B cell (primary cell): Measurements from ENCODE around the gene KAZN. TPM values are rescaled to one million over a fixed set of nuclear protein-coding genes. Genes with fewer than 3 reads are reported as not detected.

Source experiments
- ATAC-seq: fragments of 200-7000 bp; cut with Tn5 transposase; one replicate; pipeline ENCODE4 v1.10.0; 2021; ENCODE audit warnings: low read depth, mild to moderate bottlenecking, moderate number of reproducible peaks, moderate library complexity
- CTCF ChIA-PET: fragments of 350-600 bp; sonication (Branson Sonifier 250); formaldehyde crosslinking; loops from one replicate; lab custom pipeline; 2021; ENCODE audit warnings: antibody characterized with exemption, inconsistent platforms; lab: Charles Lee
- POLR2A ChIA-PET: fragments of 350-600 bp; sonication (Branson Sonifier 250); formaldehyde crosslinking; loops from one replicate; lab custom pipeline; 2021; ENCODE audit warnings: antibody characterized with exemption; lab: Charles Lee
- DNase-seq: peaks from one replicate; pipeline ENCODE4 v3.0.0; 2013
- H2AFZ ChIP-seq: 2 replicates; pipeline ENCODE4 v1.6.1; 2012; ENCODE audit warnings: mild to moderate bottlenecking, low read depth, low read length; ENCODE audit not compliant: insufficient read depth, poor library complexity, severe bottlenecking
- H3K27ac ChIP-seq, 2 donors: 1 replicate in 1 of 2; 2 replicates in 1 of 2; pipeline ENCODE4 v1.5.1; 2012 to 2013; ENCODE audit warnings: low read length in 2 of 2, mild to moderate bottlenecking in 2 of 2, moderate library complexity in 1 of 2
- H3K27me3 ChIP-seq, 4 experiments: fragments of 200-600 bp in 1 of 4; sonication (generic) in 1 of 4; replicated peaks in 1 of 4; 1 replicate in 2 of 4; 2 replicates in 2 of 4; pipeline versions ENCODE4 v1.6.1 to v1.7.0; 2013 to 2016; ENCODE audit warnings: low read length in 3 of 4, mild to moderate bottlenecking in 2 of 4, mixed read lengths in 1 of 4, moderate library complexity in 1 of 4; ENCODE audit not compliant: insufficient read depth in 4 of 4, control insufficient read depth in 3 of 4; ENCODE audit errors: control extremely low read depth in 1 of 4
- H3K36me3 ChIP-seq, 2 experiments: replicated peaks in 1 of 2; 1 replicate in 1 of 2; 2 replicates in 1 of 2; pipeline versions ENCODE4 v1.6.1 to v1.7.1; 2013; ENCODE audit warnings: low read length in 1 of 2; ENCODE audit not compliant: insufficient read depth in 2 of 2, control insufficient read depth in 1 of 2; ENCODE audit errors: control extremely low read depth in 1 of 2, extremely low read depth in 1 of 2
- H3K4me1 ChIP-seq, 2 donors: fragments of 200-600 bp in 1 of 2; sonication (generic) in 1 of 2; 1 replicate in 1 of 2; 2 replicates in 1 of 2; pipeline versions ENCODE4 v1.5.1 to v1.6.1; 2013 to 2017; ENCODE audit warnings: low read length in 2 of 2; ENCODE audit not compliant: control insufficient read depth in 2 of 2, insufficient read depth in 2 of 2
- H3K4me2 ChIP-seq: replicated peaks from 2 replicates; pipeline ENCODE3; 2012; ENCODE audit warnings: mild to moderate bottlenecking, low read depth, low read length; ENCODE audit not compliant: poor library complexity, severe bottlenecking
- H3K4me3 ChIP-seq, 5 experiments: fragments of 200-600 bp in 1 of 5; sonication (generic) in 1 of 5; 1 replicate in 3 of 5; 2 replicates in 2 of 5; pipeline versions ENCODE4 v1.5.1 to v1.7.0; 2011 to 2016; ENCODE audit warnings: low read length in 4 of 5, mild to moderate bottlenecking in 4 of 5, low read depth in 2 of 5, control low read depth in 1 of 5, moderate library complexity in 1 of 5; ENCODE audit not compliant: insufficient read depth in 1 of 5; ENCODE audit errors: control extremely low read depth in 1 of 5, extremely low read depth in 1 of 5
- H3K79me2 ChIP-seq: fragments of 200-600 bp; sonication (generic); one replicate; pipeline ENCODE4 v1.6.0; 2016; ENCODE audit warnings: low read length; ENCODE audit not compliant: control insufficient read depth, insufficient read depth
- H3K9ac ChIP-seq: fragments of 200-600 bp; sonication (generic); 2 replicates; pipeline ENCODE4 v1.6.1; 2017; ENCODE audit warnings: mild to moderate bottlenecking, low read length, moderate library complexity
- H3K9me3 ChIP-seq, 3 donors: one replicate each; pipeline versions ENCODE4 v1.6.1 to v1.7.1; 2013; ENCODE audit warnings: low read length in 2 of 3; ENCODE audit not compliant: control insufficient read depth in 2 of 3, insufficient read depth in 1 of 3; ENCODE audit errors: control extremely low read depth in 1 of 3
- H4K20me1 ChIP-seq: 2 replicates; pipeline ENCODE4 v1.6.0; 2012; ENCODE audit warnings: mild to moderate bottlenecking, low read length; ENCODE audit not compliant: insufficient read depth, control insufficient read depth, poor library complexity, severe bottlenecking
- H3K27ac Mint-ChIP-seq: one replicate; pipeline ENCODE4 v1.8.0; 2021; ENCODE audit warnings: mixed read lengths
- H3K27me3 Mint-ChIP-seq: one replicate; pipeline ENCODE4 v1.8.0; 2021; ENCODE audit warnings: mixed read lengths
- H3K4me1 Mint-ChIP-seq: one replicate; pipeline ENCODE4 v1.8.0; 2021; ENCODE audit warnings: mixed read lengths
- H3K4me3 Mint-ChIP-seq: one replicate; pipeline ENCODE4 v1.8.0; 2021; ENCODE audit warnings: mixed read lengths
- H3K9me3 Mint-ChIP-seq: one replicate; pipeline ENCODE4 v1.8.0; 2022; ENCODE audit warnings: mixed read lengths; ENCODE audit not compliant: insufficient read depth
- EZH2 ChIP-seq: IDR thresholded peaks from 2 replicates; pipeline ENCODE4 v1.6.1; 2012; ENCODE audit warnings: borderline replicate concordance, low read depth, mild to moderate bottlenecking, moderate library complexity, low read length; ENCODE audit not compliant: insufficient read depth, poor library complexity, severe bottlenecking
- WGBS: methylation state at CpG from one replicate; pipeline ENCODE4 v1.1.5; 2013; ENCODE audit warnings: missing lambda C conversion rate; ENCODE audit not compliant: insufficient coverage; 5-methylcytosine and 5-hydroxymethylcytosine counted together
- intact Hi-C: fragments of 100-400 bp; cut with micrococcal nuclease; formaldehyde crosslinking; loops from one replicate; pipeline ENCODE4 v1.10.0; 2022
- polyA plus RNA-seq: library from polyadenylated mRNA; depleted of rRNA; stranded (reverse); fragments of >200 nt; gene quantifications from 2 replicates; pipeline ENCODE4 v1.2.3, GENCODE V29; 2012
- total RNA-seq, 2 donors: library from RNA; stranded (reverse); fragments of 120-200 nt in 1 of 2; gene quantifications; 1 replicate in 1 of 2; 2 replicates in 1 of 2; pipeline versions ENCODE4 v1.2.3 to v1.2.4, GENCODE V29; 2013 to 2022
- TF ChIP-seq, protein P1 (sequence below): fragments of 200-600 bp; IDR thresholded peaks from one replicate; pipeline ENCODE4 v1.8.0; 2022; ENCODE audit warnings: antibody characterized with exemption, mild to moderate bottlenecking

The KAZN gene
- total and polyA plus RNA-seq, 2 donors (not counting 1 experiment from before 2014, with no cell fraction given), result 0.13 to 0.39 TPM

DNA sequence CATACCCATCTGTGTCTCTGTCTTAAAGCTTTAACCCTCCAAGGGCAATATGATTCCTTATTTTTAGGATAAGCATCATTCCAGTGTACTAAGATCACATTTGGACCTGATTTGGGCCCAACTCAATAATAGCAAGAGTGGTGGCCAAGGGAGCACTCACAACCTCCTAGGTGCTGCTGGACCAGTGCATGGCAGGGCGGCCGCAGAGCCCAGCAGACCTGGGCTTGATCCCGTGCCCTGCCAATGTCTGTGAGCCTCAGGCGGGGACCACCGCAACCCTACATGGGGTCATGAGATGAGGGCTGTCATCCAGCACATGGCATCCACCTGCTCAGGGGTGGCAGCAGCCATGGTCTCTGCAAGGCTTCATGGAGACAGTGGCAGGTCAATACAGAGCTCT, 353.3 kb downstream of the KAZN start:
- TF ChIP-seq EZH2, result no peak
- TF ChIP-seq, protein P1, sequence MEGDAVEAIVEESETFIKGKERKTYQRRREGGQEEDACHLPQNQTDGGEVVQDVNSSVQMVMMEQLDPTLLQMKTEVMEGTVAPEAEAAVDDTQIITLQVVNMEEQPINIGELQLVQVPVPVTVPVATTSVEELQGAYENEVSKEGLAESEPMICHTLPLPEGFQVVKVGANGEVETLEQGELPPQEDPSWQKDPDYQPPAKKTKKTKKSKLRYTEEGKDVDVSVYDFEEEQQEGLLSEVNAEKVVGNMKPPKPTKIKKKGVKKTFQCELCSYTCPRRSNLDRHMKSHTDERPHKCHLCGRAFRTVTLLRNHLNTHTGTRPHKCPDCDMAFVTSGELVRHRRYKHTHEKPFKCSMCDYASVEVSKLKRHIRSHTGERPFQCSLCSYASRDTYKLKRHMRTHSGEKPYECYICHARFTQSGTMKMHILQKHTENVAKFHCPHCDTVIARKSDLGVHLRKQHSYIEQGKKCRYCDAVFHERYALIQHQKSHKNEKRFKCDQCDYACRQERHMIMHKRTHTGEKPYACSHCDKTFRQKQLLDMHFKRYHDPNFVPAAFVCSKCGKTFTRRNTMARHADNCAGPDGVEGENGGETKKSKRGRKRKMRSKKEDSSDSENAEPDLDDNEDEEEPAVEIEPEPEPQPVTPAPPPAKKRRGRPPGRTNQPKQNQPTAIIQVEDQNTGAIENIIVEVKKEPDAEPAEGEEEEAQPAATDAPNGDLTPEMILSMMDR, result no peak
- no peaks in the 10 kb centered on the region for H3K79me2 ChIP-seq
- Mint-ChIP-seq H3K27ac (no peak overlapping the region), H3K4me1 (no peaks in the 10 kb centered on the region), H3K4me3 (no peak overlapping the region), H3K27me3 (no peaks in the 10 kb centered on the region), H3K9me3 (no peaks in the 10 kb centered on the region)
- no peaks in the 10 kb centered on the region for H3K36me3 ChIP-seq
- POLR2A ChIA-PET, result no interaction called here
- H3K27ac ChIP-seq, result no peak overlapping the region
- H3K9ac ChIP-seq, result no peak overlapping the region
- H3K4me2 ChIP-seq, result no peak overlapping the region
- no peaks in the 10 kb centered on the region for H3K27me3 ChIP-seq
- intact Hi-C loops, result no loop called here
- no peak overlapping the region for H3K4me3 ChIP-seq
- no peaks in the 10 kb centered on the region for H3K4me1 ChIP-seq
- ATAC-seq, result no peak
- WGBS, result 93% methylated on average over 5 of the region's 5 CpGs
- H3K9me3 ChIP-seq, result peaks cover 0 to 10% (median 0%) of the 10 kb centered on the region in 3 donors
- H4K20me1 ChIP-seq, result no peaks in the 10 kb centered on the region
- DNase-seq, result no peak
- CTCF ChIA-PET, result no interaction called here
- no peak overlapping the region for H2AFZ ChIP-seq

DNA sequence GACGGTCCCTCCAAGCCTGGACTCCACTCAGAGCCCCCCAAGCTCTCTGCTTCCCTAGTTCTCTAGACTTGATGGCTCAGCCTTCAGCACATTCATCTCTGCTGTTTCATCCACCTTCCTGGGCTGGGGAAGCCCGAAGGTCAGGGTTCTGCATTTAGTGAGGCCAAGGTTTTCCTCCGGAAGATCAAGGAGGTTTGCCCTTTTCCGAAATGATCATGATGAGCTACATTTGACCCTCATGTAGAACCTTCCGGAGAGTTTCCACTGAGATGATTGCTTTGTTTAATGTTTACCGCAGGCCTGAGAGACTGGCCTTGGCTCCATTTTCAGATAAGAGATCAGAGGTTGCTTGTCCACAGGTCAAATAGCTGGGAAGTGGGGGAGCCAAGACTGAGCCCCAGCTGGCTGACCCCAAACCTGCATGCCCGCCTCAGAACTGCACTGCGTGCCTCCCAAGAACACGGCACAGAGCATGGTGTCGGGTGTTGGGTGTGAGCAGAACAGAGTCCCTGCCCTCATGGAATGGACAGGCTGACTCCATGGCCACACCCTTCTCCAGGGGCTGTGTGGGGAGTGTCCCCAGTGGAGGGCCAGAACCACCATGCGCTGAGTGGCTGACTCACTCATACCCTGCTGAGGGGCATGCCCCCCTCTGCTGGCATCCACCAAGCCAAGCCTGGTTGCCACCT, 354.3 kb downstream of the KAZN start:
- no peak overlapping the region for H2AFZ ChIP-seq
- no peak overlapping the region for H3K4me2 ChIP-seq
- 93% methylated on average over 10 of the region's 11 CpGs for WGBS
- ChIA-PET POLR2A (no interaction called here), CTCF (no interaction called here)
- ATAC-seq, result no peak
- Mint-ChIP-seq H3K4me1 (no peaks in the 10 kb centered on the region), H3K27ac (no peak overlapping the region), H3K27me3 (no peaks in the 10 kb centered on the region), H3K4me3 (no peak overlapping the region), H3K9me3 (no peaks in the 10 kb centered on the region)
- H3K36me3 ChIP-seq, result no peaks in the 10 kb centered on the region
- H3K4me1 ChIP-seq, result no peaks in the 10 kb centered on the region
- no peaks in the 10 kb centered on the region for H3K79me2 ChIP-seq
- H3K27ac ChIP-seq, result no peak overlapping the region
- H3K27me3 ChIP-seq, result no peaks in the 10 kb centered on the region
- H3K4me3 ChIP-seq, result no peak overlapping the region
- no peak for DNase-seq
- H4K20me1 ChIP-seq, result no peaks in the 10 kb centered on the region
- peaks cover 0 to 10% (median 0%) of the 10 kb centered on the region in 3 donors for H3K9me3 ChIP-seq
- no peak for TF ChIP-seq EZH2
- TF ChIP-seq, protein P1, result no peak
- no peak overlapping the region for H3K9ac ChIP-seq
- intact Hi-C loops, result no loop called here
